ENCODE data around the gene KRT80. TPM values are rescaled to one million over a fixed set of nuclear protein-coding genes. Genes with fewer than 3 reads are reported as not detected.

KRT80 gene
- total RNA-seq, 2 donors from 2014 or later: 0.07 to 0.09 TPM

GRCh38 chr12:52197371-52198231, 5.8 kb upstream of the KRT80 start:
- Histone ChIP-seq H3K4me1 (ENCODE audit: control insufficient read depth, insufficient read depth, low read length) (no peaks in the 10 kb centered on the region), H3K27me3 (ENCODE audit: control insufficient read depth, insufficient read depth, low read length, poor library complexity, severe bottlenecking) (no peaks in the 10 kb centered on the region), H3K4me3 (ENCODE audit: low read length) (no peak overlapping the region), H3K9ac (ENCODE audit: extremely low read depth, low read length, poor library complexity, severe bottlenecking) (no peak overlapping the region), H3K27ac (ENCODE audit: low read depth, low read length) (no peak overlapping the region), H3K9me3 (ENCODE audit: control insufficient read depth, low read length) (no peaks in the 10 kb centered on the region), H3K36me3 (ENCODE audit: control insufficient read depth, insufficient read depth, low read length) (no peaks in the 10 kb centered on the region)
- H3K4me1 Mint-ChIP-seq: peaks cover 2% of the 10 kb centered on the region
- 88 to 92% methylated on average over 9 to 11 of the region's 11 CpGs for WGBS, 2 experiments (ENCODE audit: insufficient coverage in 1 of 2, insufficient read length in 1 of 2)
- no peak overlapping the region for H3K4me3 Mint-ChIP-seq
- no peaks in the 10 kb centered on the region for H3K9me3 Mint-ChIP-seq
- H3K27ac Mint-ChIP-seq: no peak overlapping the region
- no peak for TF ChIP-seq CTCF (conservative IDR thresholded peaks at IDR 0.05)
- H3K36me3 Mint-ChIP-seq (ENCODE audit: low read depth): no peaks in the 10 kb centered on the region
- no peaks in the 10 kb centered on the region for H3K27me3 Mint-ChIP-seq (ENCODE audit: insufficient read depth)
- no peak for DNase-seq

- Mint-ChIP-seq H3K27ac (no peak overlapping the region), H3K4me3 (no peak overlapping the region), H3K4me1 (no peaks in the 10 kb centered on the region), H3K27me3 (ENCODE audit: insufficient read depth) (no peaks in the 10 kb centered on the region), H3K36me3 (ENCODE audit: low read depth) (no peaks in the 10 kb centered on the region), H3K9me3 (no peaks in the 10 kb centered on the region)
- Histone ChIP-seq H3K27me3 (ENCODE audit: control insufficient read depth, insufficient read depth, low read length, poor library complexity, severe bottlenecking) (no peaks in the 10 kb centered on the region), H3K9me3 (ENCODE audit: control insufficient read depth, low read length) (no peaks in the 10 kb centered on the region), H3K27ac (ENCODE audit: low read depth, low read length) (no peak overlapping the region), H3K36me3 (ENCODE audit: control insufficient read depth, insufficient read depth, low read length) (no peaks in the 10 kb centered on the region), H3K4me3 (ENCODE audit: low read length) (no peak overlapping the region), H3K9ac (ENCODE audit: extremely low read depth, low read length, poor library complexity, severe bottlenecking) (no peak overlapping the region), H3K4me1 (ENCODE audit: control insufficient read depth, insufficient read depth, low read length) (no peaks in the 10 kb centered on the region)
- no peak for TF ChIP-seq CTCF (conservative IDR thresholded peaks at IDR 0.05)
- DNase-seq: no peak
- 85 to 100% methylated on average over 1 to 8 of the region's 8 CpGs for WGBS, 2 experiments (ENCODE audit: insufficient coverage in 1 of 2, insufficient read length in 1 of 2)
Observed at GRCh38 chr12:52195065-52195730, 3.4 kb upstream of the KRT80 start.

- no peaks in the 10 kb centered on the region for H3K9me3 ChIP-seq (ENCODE audit: control insufficient read depth, low read length)
- TF ChIP-seq CTCF (conservative IDR thresholded peaks at IDR 0.05): no peak
- Mint-ChIP-seq H3K9me3 (no peaks in the 10 kb centered on the region), H3K27ac (no peak overlapping the region), H3K4me1 (no peaks in the 10 kb centered on the region), H3K27me3 (ENCODE audit: insufficient read depth) (no peaks in the 10 kb centered on the region), H3K36me3 (ENCODE audit: low read depth) (no peaks in the 10 kb centered on the region), H3K4me3 (no peak overlapping the region)
- H3K4me1 ChIP-seq (ENCODE audit: control insufficient read depth, insufficient read depth, low read length): no peaks in the 10 kb centered on the region
- H3K9ac ChIP-seq (ENCODE audit: extremely low read depth, low read length, poor library complexity, severe bottlenecking): no peak overlapping the region
- WGBS, 2 experiments (ENCODE audit: insufficient coverage in 1 of 2, insufficient read length in 1 of 2): 96 to 100% methylated on average over 4 to 6 of the region's 6 CpGs
- no peak overlapping the region for H3K27ac ChIP-seq (ENCODE audit: low read depth, low read length)
- no peaks in the 10 kb centered on the region for H3K36me3 ChIP-seq (ENCODE audit: control insufficient read depth, insufficient read depth, low read length)
- no peak for DNase-seq
- H3K4me3 ChIP-seq (ENCODE audit: low read length): no peak overlapping the region
- H3K27me3 ChIP-seq (ENCODE audit: control insufficient read depth, insufficient read depth, low read length, poor library complexity, severe bottlenecking): no peaks in the 10 kb centered on the region
Observed at GRCh38 chr12:52193991-52194390, 2.2 kb upstream of the KRT80 start.

All from endodermal cell (in vitro differentiated cells).